Stimulated activated CD4-positive, alpha-beta T cell treated with anti-CD3 and anti-CD28 coated beads, Interleukin-2, amount 100 ng/mL, for 4 hours (primary cell): ENCODE data around the gene C1QTNF8.
"Not testable (repeated sequence)": the region's sequence is repeated elsewhere in the genome, so short reads cannot be mapped to it uniquely, and the experiment has no call there.

Experiments used
- DNase-seq: peaks from one replicate; pipeline ENCODE4 v3.0.0-alpha.2; 2020; ENCODE audit warnings: low read depth

Gene C1QTNF8

GRCh38 chr16:1093284-1094123, 2.5 kb downstream of the C1QTNF8 start:
- no peak for DNase-seq

GRCh38 chr16:1092685-1093283, 3.3 kb downstream of the C1QTNF8 start:
- DNase-seq: not testable (repeated sequence)

GRCh38 chr16:1091992-1092552, 4.0 kb downstream of the C1QTNF8 start:
- DNase-seq: no peak

GRCh38 chr16:1090620-1091587, 5.1 kb downstream of the C1QTNF8 start:
- DNase-seq: no peak

GRCh38 chr16:1089822-1090619, 6.0 kb downstream of the C1QTNF8 start:
- DNase-seq: no peak

- DNase-seq: no peak
Observed at GRCh38 chr16:1089439-1089821, 6.6 kb downstream of the C1QTNF8 start.

GRCh38 chr16:1088295-1089170, 7.5 kb downstream of the C1QTNF8 start:
- no peak for DNase-seq

- not testable (repeated sequence) for DNase-seq
Observed at GRCh38 chr16:1086443-1086842, 9.6 kb downstream of the C1QTNF8 start.

- DNase-seq: no peak
Observed at GRCh38 chr16:1084971-1085370, 11.1 kb downstream of the C1QTNF8 start.

- no peak for DNase-seq
Observed at GRCh38 chr16:1082952-1083675, 12.9 kb downstream of the C1QTNF8 start.

- DNase-seq: no peak
Observed at GRCh38 chr16:1082266-1082951, 13.6 kb downstream of the C1QTNF8 start.

- DNase-seq: no peak
Observed at GRCh38 chr16:1081734-1082265, 14.2 kb downstream of the C1QTNF8 start.

- no peak for DNase-seq
Observed at GRCh38 chr16:1080801-1081733, 15.0 kb downstream of the C1QTNF8 start.

- no peak for DNase-seq
Observed at GRCh38 chr16:1079786-1080525, 16.1 kb downstream of the C1QTNF8 start.

GRCh38 chr16:1079341-1079740, 16.7 kb downstream of the C1QTNF8 start:
- DNase-seq: no peak

- DNase-seq: no peak
Observed at GRCh38 chr16:1078579-1079021, 17.4 kb downstream of the C1QTNF8 start.
